HepG2 (cell line): ENCODE results near the gene BRINP1. TPM values are rescaled to one million over a fixed set of nuclear protein-coding genes. Genes with fewer than 3 reads are reported as not detected.

Source experiments
- CEBPB ChIP-seq: IDR thresholded peaks from 2 replicates; pipeline ENCODE4 v1.6.1; 2011; ENCODE audit warnings: low read depth, low read length, improper control_type of control experiment, borderline replicate concordance
- FOSL2 ChIP-seq: sonication (generic); formaldehyde crosslinking; IDR thresholded peaks from 2 replicates; pipeline ENCODE4 v1.4.0; 2020; ENCODE audit warnings: missing genetic modification reagents
- SP5 ChIP-seq: IDR thresholded peaks from 2 replicates; pipeline ENCODE4 v1.6.1; 2016; ENCODE audit warnings: low read depth, borderline replicate concordance
- TAF1 ChIP-seq: sonication (generic); formaldehyde crosslinking; IDR thresholded peaks from 2 replicates; pipeline ENCODE4 v1.4.0; 2020; ENCODE audit warnings: missing genetic modification reagents
- TEAD3 ChIP-seq: optimal IDR thresholded peaks from 2 replicates; pipeline ENCODE3; 2016; ENCODE audit warnings: borderline replicate concordance
- THAP7 ChIP-seq: sonication (generic); formaldehyde crosslinking; IDR thresholded peaks from 2 replicates; pipeline ENCODE4 v1.8.1; 2023; ENCODE audit warnings: mild to moderate bottlenecking, missing genetic modification reagents
- ZBED4 ChIP-seq: sonication (generic); formaldehyde crosslinking; IDR thresholded peaks from 2 replicates; pipeline ENCODE4 v1.4.0; 2020; ENCODE audit warnings: missing genetic modification reagents, borderline replicate concordance
- ZNF280B ChIP-seq: sonication (generic); formaldehyde crosslinking; IDR thresholded peaks from 2 replicates; pipeline ENCODE4 v1.5.0; 2020; ENCODE audit warnings: missing genetic modification reagents, mild to moderate bottlenecking, borderline replicate concordance
- ZNF318 ChIP-seq: sonication (generic); formaldehyde crosslinking; IDR thresholded peaks from 2 replicates; pipeline ENCODE4 v1.4.0; 2020; ENCODE audit warnings: mild to moderate bottlenecking, missing genetic modification reagents
- ZNF414 ChIP-seq: sonication (generic); formaldehyde crosslinking; IDR thresholded peaks from 2 replicates; pipeline ENCODE4 v1.5.0; 2020; ENCODE audit warnings: missing genetic modification reagents
- ZNF557 ChIP-seq: sonication (generic); formaldehyde crosslinking; IDR thresholded peaks from 2 replicates; pipeline ENCODE4 v1.4.0; 2020; ENCODE audit warnings: missing genetic modification reagents
- ZUFSP ChIP-seq: sonication (generic); formaldehyde crosslinking; IDR thresholded peaks from 2 replicates; pipeline ENCODE4 v1.9.0; 2021; ENCODE audit warnings: missing genetic modification reagents, mild to moderate bottlenecking, borderline replicate concordance
- polyA plus RNA-seq, 8 experiments: library from polyadenylated mRNA; depleted of rRNA in 3 of 8; stranded (reverse) in 7 of 8; unstranded in 1 of 8; fragments of >200 nt; fragmentation: Illumina TruSeq in 4 of 8; extraction: Trizol in 4 of 8; gene quantifications; 2 replicates each; pipeline versions ENCODE4 v1.2.1 to v1.2.3, GENCODE V29; 2011 to 2016; ENCODE audit warnings: low read depth in 4 of 8, missing spikeins in 1 of 8, mixed read lengths in 1 of 8; ENCODE audit not compliant: insufficient read depth in 1 of 8
- total RNA-seq, 5 experiments: library from RNA; depleted of rRNA; stranded (reverse); fragments of >200 nt; fragmentation: Illumina TruSeq; extraction: Trizol; gene quantifications; 2 replicates each; pipeline ENCODE4 v1.2.3, GENCODE V29; 2016; ENCODE audit warnings: low read depth in 1 of 5

Gene BRINP1
- total and polyA plus RNA-seq, 2 of the 13 experiments (the other 11 are each of a cell fraction or from before 2014, with no cell fraction given): not detected

GRCh38 chr9:119370816-119371215, 1.6 kb upstream of the BRINP1 start (continued):
- TF ChIP-seq TEAD3 (CRISPR knock-in tag) (no peak), ZNF318 (CRISPR knock-in tag) (no peak), TAF1 (CRISPR knock-in tag) (no peak), ZNF414 (no peak), ZNF280B (no peak), FOSL2 (CRISPR knock-in tag) (0 out of 2 replicates have a peak, but pooled peaks have one; percentile 16), ZUFSP (CRISPR knock-in tag) (no peak), CEBPB (no peak), ZNF557 (CRISPR knock-in tag) (0 out of 2 replicates have a peak, but pooled peaks have one; percentile 55), THAP7 (no peak), SP5 (CRISPR knock-in tag) (no peak), ZBED4 (CRISPR knock-in tag) (0 out of 2 replicates have a peak, but pooled peaks have one; percentile 40)
